KOPT-K1 (cell line): ENCODE measurements around the gene NXPE3.
A peak's percentile ranks its signal among the peaks of the same experiment; 100 is the strongest.

Experiments used
- H3K27ac ChIP-seq: fragments of 200-600 bp; sonication (generic); 2 replicates; pipeline ENCODE4 v1.5.1; 2016; ENCODE audit warnings: antibody characterized with exemption, mild to moderate bottlenecking, low read depth, low read length; ENCODE audit not compliant: poor library complexity, severe bottlenecking
- H3K36me3 ChIP-seq: fragments of 200-600 bp; sonication (generic); 2 replicates; pipeline ENCODE4 v1.5.1; 2017; ENCODE audit warnings: antibody characterized with exemption, mild to moderate bottlenecking, low read length, moderate library complexity; ENCODE audit not compliant: insufficient read depth
- H3K9me3 ChIP-seq: fragments of 200-600 bp; sonication (generic); 2 replicates; pipeline ENCODE4 v1.5.1; 2017; ENCODE audit warnings: antibody characterized with exemption, low read length, mild to moderate bottlenecking; ENCODE audit not compliant: insufficient read depth, poor library complexity, severe bottlenecking

NXPE3 gene

DNA sequence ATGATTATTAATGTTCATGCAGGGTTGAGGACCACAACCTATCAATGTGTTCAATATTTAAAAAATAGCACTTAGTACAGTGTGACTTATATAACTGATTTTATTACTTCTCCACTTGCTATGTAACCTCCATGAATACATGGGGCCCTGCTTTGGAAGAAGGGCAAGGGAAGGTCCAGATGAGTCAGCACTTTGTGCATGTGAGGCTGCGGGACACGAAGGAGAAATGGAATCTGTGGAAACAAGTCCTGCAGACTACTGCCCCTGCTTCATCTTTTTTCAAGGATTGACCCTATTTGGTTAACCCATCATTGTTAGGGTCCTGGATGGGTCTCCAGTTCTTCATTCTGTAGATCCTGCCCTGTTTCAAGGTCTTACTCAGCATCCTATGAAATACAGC is 1.6 kb downstream of the NXPE3 start:
- no peak overlapping the region for H3K27ac ChIP-seq
- peaks cover 24% of the 10 kb centered on the region for H3K36me3 ChIP-seq
- no peaks in the 10 kb centered on the region for H3K9me3 ChIP-seq

DNA sequence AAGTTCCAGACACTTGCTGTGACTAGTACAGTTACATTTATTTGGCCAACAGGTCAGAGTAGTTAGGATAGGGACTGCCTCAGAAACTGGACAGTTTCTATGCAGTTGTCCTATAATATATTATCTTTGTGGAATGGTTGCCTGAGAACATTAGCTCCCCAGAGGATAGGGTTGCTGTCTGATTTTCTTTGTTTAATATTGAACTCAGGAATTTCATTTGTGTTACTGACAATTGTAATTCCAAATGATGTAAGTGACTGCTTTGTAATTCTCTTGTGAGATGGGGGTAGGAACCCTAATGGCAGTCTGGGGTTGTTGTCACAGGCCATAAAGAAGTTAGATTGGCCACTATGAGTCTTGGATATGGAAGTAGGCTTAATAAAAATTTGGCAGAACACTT is 2.2 kb downstream of the NXPE3 start:
- no peaks in the 10 kb centered on the region for H3K9me3 ChIP-seq
- H3K36me3 ChIP-seq, result peaks cover 29% of the 10 kb centered on the region
- no peak overlapping the region for H3K27ac ChIP-seq

DNA sequence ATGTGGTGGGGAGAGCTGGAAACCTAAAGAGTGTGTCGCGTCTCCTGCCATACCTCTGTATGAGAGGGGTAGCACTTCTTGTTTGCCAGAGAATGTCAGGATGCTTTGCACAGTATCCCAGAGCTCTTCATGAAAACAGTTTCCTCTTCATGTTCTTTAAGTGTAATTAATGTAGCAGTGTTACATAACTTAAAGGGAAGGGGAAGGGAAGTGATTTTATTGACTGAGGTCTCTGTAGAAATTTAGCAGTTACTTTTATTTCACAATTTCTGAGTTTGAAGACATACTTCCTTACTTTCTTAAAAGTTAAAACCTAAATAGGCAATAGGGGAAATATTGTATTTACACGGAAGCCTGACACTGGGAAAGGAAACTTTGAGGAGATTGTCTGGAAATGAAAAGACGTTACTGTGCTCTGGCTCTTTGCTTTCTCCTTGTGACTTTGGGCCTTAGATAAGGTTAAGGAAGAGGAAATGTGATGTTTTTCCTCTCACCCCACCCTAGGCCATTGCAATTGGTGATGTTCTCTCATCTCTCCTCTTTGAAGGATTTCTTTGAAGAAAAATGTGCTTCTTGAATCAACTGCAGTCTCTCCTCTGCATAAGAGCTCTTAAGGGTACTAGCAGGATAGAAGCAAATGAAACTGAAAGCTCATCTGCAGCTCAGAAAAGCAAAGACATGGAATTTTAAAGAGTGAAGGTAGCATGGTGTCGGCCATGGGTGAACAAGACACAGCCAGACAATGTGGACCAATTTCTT is 6.0 kb downstream of the NXPE3 start:
- Histone ChIP-seq H3K36me3 (peaks cover 67% of the 10 kb centered on the region), H3K27ac (peak overlapping the region; percentile 61), H3K9me3 (no peaks in the 10 kb centered on the region)

DNA sequence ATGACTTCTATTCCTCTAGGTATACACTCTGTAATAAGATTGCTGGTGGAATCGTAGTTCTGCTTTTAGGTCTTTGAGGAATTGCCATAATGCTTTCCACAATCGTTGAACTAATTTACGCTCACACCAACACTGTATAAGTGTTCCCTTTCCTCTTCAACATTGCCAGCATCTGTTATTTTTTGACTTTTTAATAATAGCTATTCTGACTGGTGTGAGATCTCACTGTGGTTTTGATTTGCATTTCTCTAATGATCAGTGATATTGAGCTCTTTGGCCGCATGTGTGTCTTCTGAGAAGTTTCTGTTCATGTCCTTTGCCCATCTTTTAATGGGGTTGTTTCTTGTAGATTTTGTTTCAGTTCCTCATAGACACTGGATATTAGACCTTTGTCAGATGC is 12.8 kb downstream of the NXPE3 start:
- no peak overlapping the region for H3K27ac ChIP-seq
- peaks cover 7% of the 10 kb centered on the region for H3K9me3 ChIP-seq
- peaks cover 96% of the 10 kb centered on the region for H3K36me3 ChIP-seq

DNA sequence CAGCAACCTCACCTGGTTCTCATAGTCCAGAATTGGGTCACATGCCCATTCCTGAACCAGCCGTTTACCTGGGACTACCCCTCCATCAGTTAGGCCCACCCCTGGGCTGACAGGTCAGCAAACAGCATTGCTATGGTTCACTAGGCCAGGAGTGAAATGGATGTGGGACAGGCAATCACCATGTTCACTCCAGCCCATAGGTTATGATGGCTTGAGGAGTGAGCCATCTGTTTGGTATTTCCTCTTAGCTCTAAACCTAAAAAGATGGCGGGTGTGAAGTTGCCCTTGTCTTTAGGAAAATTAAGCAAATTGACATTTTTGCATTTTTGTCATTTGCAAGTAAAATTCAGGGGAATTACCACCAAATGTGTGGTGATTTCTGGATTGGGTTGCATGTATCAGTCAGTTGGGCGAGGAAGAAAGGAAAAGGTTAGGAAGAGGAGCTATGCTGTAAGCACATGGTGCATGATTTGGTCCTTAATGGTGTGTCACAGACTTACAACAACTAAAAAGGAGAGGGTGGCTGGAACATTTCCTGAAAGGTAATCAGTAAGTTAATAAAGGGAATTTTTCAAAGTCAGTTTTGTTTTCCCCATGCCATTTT is 17.2 kb downstream of the NXPE3 start:
- H3K27ac ChIP-seq, result no peak overlapping the region
- peaks cover 7% of the 10 kb centered on the region for H3K9me3 ChIP-seq
- peaks cover 61% of the 10 kb centered on the region for H3K36me3 ChIP-seq

DNA sequence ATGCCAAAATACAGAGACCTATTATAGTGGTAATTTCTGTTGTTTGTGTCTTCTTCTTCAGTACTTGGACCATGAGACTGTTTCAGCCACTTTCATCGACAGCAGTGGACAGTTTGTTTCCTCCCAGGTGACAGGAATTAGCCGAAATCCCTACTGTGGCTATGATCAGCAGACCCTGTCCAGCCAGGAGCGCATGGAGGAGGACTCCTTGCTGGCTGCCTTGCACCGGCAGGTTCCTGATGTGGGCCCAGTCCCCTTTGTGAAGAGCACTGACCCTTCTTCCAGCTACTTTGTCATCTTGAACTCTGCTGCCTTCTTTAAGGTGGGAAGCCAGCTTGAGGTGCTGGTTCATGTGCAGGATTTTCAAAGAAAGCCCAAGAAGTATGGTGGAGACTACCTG is 22.2 kb downstream of the NXPE3 start:
- no peak overlapping the region for H3K27ac ChIP-seq
- H3K9me3 ChIP-seq, result no peaks in the 10 kb centered on the region
- peaks cover 49% of the 10 kb centered on the region for H3K36me3 ChIP-seq

DNA sequence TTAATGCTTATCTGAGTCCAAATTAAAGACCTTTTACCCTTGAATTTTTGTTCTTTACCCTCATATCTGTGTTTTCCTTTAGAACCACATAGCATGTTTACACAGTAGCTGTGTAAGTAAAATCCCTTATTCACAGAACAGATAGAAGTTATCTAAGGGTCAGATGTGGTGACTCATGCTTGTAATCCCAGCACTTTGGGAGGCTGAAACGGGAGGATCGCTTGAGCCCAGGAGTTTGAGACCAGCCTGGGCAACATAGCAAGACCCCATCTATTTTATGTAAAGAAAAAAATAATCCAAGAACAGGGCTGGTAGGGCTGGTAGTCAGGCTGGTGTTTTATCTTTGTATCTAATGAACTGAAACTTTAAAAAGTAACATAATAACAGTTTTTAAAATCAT is 23.2 kb downstream of the NXPE3 start:
- Histone ChIP-seq H3K27ac (no peak overlapping the region), H3K36me3 (peaks cover 54% of the 10 kb centered on the region), H3K9me3 (no peaks in the 10 kb centered on the region)

DNA sequence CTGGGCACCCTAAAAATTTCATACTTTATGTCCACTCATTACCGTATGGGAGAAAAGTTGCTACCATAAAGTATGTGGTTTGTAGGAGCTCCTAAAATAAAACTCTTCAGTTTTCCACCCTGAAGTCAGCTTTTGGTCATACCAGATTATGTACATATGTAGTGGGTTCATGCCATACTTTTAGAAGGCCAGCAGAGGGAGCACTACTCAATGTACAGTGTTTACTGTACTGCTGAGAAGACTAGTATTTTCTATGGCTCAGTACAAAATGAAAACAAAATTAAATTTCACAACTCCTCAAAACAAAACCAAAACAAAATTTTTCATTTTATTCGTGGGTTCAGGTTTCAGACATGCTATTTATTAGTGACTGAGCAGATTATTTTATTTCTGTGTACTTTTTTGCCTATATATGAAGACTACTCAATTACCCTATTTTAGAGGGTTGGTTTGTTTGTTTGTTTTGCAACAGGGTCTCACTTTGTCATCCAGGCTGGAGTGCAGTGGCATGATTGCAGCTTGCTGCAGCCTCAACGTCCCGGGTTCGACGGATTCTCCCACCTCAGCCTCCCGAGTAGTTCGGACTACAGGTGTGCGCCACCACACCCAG is 24.3 kb downstream of the NXPE3 start:
- Histone ChIP-seq H3K36me3 (peaks cover 54% of the 10 kb centered on the region), H3K9me3 (no peaks in the 10 kb centered on the region), H3K27ac (no peak overlapping the region)

DNA sequence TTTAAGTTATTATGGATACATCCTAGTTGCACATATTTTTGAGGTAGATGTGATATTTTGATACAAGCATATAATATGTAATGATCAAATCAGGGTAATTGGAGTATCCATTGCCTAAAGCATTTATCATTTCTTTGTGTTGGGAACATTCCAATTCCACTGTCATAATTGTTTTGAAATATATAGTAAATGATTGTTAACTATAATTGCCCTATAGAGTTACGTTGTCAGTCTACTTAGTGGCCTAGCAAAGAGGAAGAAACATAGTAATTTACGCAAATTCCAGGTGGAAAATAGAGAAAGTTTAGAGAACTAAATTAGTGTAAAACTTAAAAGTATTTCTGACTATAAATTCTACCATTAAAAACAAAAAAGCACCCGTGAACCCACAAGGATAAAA is 24.9 kb downstream of the NXPE3 start:
- Histone ChIP-seq H3K27ac (no peak overlapping the region), H3K36me3 (peaks cover 54% of the 10 kb centered on the region), H3K9me3 (no peaks in the 10 kb centered on the region)

DNA sequence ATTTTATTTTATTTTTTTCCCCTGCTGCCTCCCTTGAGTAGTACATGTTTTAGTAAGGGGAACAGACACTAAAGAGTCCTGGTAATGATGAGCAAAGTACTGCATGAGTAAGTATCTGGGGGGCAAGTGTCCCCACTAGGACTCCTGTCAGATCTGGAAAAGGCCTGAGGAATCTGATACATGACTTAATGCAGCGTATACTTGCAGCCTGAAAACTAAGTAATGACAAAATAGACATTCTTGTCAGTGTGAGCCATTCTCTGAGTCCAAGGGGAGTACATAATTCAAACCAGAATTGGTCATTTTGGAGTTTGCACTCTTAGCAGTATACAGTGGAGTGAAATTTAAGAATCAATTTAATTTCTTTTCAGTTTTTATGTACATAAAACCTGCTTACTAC is 27.5 kb downstream of the NXPE3 start:
- Histone ChIP-seq H3K27ac (no peak overlapping the region), H3K36me3 (peaks cover 42% of the 10 kb centered on the region), H3K9me3 (no peaks in the 10 kb centered on the region)

DNA sequence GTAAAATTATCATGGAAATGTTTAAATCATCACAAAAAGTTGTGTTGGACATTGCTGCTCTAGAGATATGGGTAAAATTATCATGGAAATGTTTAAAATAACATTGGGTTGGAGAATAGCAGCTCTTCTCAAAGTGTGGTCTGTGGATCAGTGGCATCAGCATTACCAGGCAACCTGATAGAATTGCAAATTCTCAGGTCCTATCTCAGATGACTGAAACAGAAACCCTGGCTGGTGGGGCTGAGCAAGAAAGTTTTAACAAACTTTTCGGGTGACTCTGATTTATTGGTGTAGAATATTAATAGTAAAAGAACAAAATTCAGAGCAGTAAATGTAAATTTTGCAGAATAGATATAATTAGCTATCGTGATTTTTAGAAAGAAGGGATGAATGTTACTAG is 28.9 kb downstream of the NXPE3 start:
- Histone ChIP-seq H3K36me3 (peaks cover 29% of the 10 kb centered on the region), H3K9me3 (no peaks in the 10 kb centered on the region), H3K27ac (no peak overlapping the region)

DNA sequence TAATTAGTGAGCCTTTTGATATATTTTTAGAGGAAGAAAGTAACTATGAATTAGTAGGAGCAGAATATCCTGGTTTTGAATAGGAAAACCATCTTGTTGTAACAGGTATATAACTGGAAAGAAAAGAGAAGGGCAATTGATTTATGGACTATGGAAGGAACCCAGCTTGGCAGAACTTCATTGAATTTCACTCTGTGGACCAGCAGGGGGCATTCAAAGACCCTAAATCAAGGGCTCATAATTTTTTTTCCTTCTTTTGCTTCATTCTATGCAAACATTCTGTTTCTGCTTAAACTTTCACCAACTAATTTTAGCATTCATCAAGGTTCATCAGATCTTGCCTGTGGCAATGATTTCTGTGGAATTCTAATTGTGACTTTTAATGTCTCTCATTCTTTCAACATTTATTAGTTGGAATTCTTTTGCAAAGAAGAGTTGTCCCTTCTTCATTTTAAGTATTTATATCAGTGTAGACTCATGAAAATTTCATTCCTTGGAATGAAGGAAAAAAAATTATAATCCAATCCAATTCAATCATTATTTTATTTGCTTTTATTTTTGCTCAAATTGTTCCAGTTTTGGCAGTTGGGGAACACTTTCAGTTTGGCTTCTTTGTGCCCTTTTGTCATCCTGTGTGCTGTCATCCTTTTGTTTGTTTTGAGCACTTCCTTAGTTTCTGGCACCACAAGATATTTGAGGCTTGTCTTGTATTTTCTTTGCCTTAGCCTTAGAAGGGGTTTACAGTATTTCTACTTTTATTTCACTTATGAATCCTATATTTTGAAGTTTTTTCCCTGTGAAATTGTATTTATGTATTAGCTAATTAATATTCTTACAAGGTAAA is 30.4 kb downstream of the NXPE3 start:
- Histone ChIP-seq H3K9me3 (no peaks in the 10 kb centered on the region), H3K36me3 (peaks cover 19% of the 10 kb centered on the region), H3K27ac (peak overlapping the region; percentile 32)

DNA sequence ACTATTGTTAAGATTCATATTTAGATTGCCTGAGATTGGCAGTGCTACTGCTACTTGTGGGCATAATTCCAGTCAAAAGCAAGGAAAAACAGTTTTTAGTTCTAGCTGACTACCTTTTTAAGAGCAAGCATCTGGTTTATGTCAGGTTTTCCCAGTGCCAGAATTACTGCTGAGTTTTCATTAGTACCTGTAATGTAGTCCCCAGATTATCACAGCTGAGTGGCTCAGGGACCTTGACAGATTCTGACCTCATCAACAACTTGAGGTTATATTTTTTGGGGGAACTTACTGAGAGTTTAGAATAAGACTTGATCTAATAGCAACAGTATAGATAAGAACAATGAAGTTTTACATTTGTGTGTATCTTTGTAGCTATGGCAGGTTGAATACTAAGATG is 31.0 kb downstream of the NXPE3 start:
- Histone ChIP-seq H3K27ac (peak overlapping the region; percentile 32), H3K36me3 (peaks cover 13% of the 10 kb centered on the region), H3K9me3 (no peaks in the 10 kb centered on the region)

DNA sequence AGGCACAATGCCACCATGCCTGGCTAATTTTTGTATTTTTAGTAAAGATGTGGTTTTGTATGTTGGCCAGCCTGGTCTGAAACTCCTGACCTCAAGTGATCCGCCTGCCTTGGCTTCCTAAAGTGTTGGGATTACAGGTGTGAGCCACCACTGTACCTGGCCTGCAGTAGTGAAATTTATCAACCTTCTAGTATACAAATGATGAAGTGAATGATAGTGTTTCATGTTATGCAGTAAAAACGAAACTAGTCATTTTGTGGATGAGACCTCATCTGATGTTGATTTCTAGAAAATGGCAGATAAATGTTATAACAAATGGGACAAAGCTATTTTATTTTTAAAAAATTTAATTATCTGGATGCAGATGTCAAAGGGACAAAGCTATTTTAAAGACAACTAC is 32.9 kb downstream of the NXPE3 start:
- Histone ChIP-seq H3K36me3 (peaks cover 5% of the 10 kb centered on the region), H3K9me3 (no peaks in the 10 kb centered on the region), H3K27ac (no peak overlapping the region)

DNA sequence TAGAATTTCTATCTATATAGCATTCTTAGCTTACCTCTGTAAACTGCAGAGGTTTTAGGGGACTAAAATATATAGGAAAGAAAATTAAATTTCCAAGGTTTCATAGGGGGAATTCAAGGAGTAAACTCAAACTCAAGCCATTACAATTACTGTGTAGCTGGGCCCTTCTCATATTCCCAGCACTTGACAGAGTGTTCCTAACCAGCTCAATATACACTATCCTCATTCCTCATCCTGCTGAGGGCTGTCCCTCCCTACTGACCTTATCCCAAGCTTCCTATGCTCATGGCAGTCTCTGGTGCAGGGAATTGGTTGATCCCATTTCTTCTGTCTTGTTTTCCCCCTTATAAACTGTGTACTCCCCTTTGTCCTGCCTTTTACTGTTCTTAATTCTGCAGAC is 33.9 kb downstream of the NXPE3 start:
- Histone ChIP-seq H3K9me3 (no peaks in the 10 kb centered on the region), H3K36me3 (peaks cover 13% of the 10 kb centered on the region), H3K27ac (no peak overlapping the region)
